Astrocyte of the cerebellum (primary cell): ENCODE data around the gene SUCO.

ENCODE experiments used
- DNase-seq: peaks from one replicate; pipeline ENCODE4 v3.0.0-alpha.2; 2011; ENCODE audit warnings: low read depth
- H3K4me3 ChIP-seq: 2 replicates; pipeline ENCODE4 v1.5.1; 2011; ENCODE audit warnings: mild to moderate bottlenecking, low read depth, low read length, moderate library complexity
- CTCF ChIP-seq: IDR thresholded peaks from 2 replicates; pipeline ENCODE4 v1.5.1; 2012; ENCODE audit warnings: low read length, low read depth, moderate library complexity, mild to moderate bottlenecking; ENCODE audit errors: missing control alignments
- in situ Hi-C: cut with HindIII; loops from 2 replicates; pipeline ENCODE4 v1.10.0; 2017; ENCODE audit warnings: low sequenced_read_pairs

The SUCO gene

GRCh38 chr1:172654535-172654934 lies 121.6 kb downstream of the SUCO start:
- DNase-seq: no peak
- TF ChIP-seq CTCF: no peak

GRCh38 chr1:172656576-172656975 lies 123.6 kb downstream of the SUCO start:
- no peak for DNase-seq
- in situ Hi-C loops: no loop called here
- H3K4me3 ChIP-seq: no peak overlapping the region
- TF ChIP-seq CTCF: no peak

More at GRCh38 chr1:172654535-172654934, 121.6 kb downstream of the SUCO start:
- in situ Hi-C loops: no loop called here
- no peak overlapping the region for H3K4me3 ChIP-seq

- TF ChIP-seq CTCF: no peak
- DNase-seq: no peak
- H3K4me3 ChIP-seq: no peak overlapping the region
- in situ Hi-C loops: no loop called here
Measured at GRCh38 chr1:172657586-172657985, 124.6 kb downstream of the SUCO start.

- in situ Hi-C loops: no loop called here
- TF ChIP-seq CTCF: no peak
- H3K4me3 ChIP-seq: no peak within 1 kb of the TSS
- DNase-seq: no peak
Measured at GRCh38 chr1:172658871-172659453, 126.0 kb downstream of the SUCO start, which contains the start of gene FASLG. Gene FASLG (plus strand): TSS chr1:172659103. CDS start chr1:172659202, 99 bp downstream.

GRCh38 chr1:172661107-172661506 lies 128.2 kb downstream of the SUCO start:
- in situ Hi-C loops: no loop called here
- H3K4me3 ChIP-seq: no peak overlapping the region
- no peak for TF ChIP-seq CTCF
- no peak for DNase-seq
